HG03457 (cell line): ENCODE data around the gene H1-8.
"Not testable (repeated sequence)": the region's sequence is repeated elsewhere in the genome, so short reads cannot be mapped to it uniquely, and the experiment has no call there.

Source experiments
- ATAC-seq: cut with Tn5 transposase; IDR thresholded peaks from one replicate; pipeline ENCODE4 v1.9.1; 2021; ENCODE audit warnings: moderate number of reproducible peaks; ENCODE audit not compliant: unreplicated experiment

The H1-8 gene, protein sequence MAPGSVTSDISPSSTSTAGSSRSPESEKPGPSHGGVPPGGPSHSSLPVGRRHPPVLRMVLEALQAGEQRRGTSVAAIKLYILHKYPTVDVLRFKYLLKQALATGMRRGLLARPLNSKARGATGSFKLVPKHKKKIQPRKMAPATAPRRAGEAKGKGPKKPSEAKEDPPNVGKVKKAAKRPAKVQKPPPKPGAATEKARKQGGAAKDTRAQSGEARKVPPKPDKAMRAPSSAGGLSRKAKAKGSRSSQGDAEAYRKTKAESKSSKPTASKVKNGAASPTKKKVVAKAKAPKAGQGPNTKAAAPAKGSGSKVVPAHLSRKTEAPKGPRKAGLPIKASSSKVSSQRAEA

DNA sequence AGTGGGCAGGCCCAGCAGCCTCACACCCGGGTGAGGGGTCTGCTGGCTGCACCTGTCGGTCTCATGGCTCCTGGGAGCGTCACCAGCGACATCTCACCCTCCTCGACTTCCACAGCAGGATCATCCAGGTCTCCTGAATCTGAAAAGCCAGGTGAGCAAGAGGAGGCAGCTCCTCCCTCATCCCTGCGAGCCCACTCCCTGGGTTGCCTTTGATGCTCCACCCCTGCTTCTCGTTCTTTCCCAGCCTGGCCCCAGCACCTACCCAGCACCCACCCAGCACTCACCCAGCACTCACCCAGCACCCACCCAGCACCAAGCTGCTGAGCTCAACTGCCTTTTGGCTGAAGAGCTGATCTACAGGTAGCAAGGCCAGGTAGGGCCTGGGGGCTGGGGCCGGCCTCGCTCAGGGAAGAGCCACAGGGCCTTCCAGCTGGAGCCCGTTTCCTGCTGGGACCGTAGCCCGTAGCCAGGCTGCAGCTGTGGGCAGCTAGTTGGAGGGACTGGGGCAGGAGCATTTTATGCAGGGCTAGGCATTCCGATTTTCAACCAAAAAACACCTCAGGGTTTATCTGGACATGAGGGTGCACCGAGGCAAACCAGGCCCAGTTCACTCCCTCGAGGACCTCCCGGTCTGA, at the start of gene H1-8:
Gene H1-8 (plus strand): TSS at position 20 of the 635 bp plus-strand sequence. CDS start 44 bp downstream, at position 64.
- no peak for ATAC-seq

DNA sequence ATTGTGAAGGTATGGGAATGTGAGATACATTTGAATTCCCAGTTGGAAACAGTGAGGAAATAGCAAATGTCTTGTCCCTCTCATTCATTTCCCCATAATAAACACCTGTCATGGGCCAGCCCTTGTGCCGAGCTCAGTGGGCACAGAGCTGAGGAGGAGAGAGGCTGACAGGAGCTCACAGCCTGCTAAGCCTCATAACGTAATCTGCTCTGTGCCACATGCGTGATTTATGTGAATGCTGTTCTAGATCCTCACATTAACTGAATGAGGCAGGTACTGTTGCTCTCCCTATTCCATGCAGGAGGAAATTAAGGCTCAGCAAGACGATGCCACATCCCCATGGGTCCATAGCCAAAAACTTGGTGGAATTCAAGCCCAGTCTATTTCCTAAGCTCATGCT, 49.8 kb upstream of the H1-8 start:
- no peak for ATAC-seq

DNA sequence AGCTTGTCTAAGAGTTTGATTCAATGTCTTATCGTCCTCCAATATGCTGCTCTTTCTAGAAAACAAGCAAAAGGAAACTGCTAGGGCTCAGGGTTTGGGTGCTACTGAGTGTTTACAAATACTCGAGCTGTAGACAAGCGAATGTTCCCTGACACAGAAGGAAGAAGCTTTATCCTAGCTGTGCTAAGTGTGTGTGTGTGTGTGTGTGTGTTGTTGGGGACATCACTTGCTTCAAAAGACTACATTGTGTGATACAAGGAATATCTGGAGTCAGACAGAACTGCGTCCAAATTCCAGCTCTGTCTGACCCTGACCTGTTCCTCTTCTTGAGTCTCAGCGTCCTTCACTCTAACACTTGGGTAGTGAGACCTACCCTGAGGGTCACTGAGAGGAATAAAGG, 48.5 kb upstream of the H1-8 start:
- ATAC-seq: not testable (repeated sequence)

DNA sequence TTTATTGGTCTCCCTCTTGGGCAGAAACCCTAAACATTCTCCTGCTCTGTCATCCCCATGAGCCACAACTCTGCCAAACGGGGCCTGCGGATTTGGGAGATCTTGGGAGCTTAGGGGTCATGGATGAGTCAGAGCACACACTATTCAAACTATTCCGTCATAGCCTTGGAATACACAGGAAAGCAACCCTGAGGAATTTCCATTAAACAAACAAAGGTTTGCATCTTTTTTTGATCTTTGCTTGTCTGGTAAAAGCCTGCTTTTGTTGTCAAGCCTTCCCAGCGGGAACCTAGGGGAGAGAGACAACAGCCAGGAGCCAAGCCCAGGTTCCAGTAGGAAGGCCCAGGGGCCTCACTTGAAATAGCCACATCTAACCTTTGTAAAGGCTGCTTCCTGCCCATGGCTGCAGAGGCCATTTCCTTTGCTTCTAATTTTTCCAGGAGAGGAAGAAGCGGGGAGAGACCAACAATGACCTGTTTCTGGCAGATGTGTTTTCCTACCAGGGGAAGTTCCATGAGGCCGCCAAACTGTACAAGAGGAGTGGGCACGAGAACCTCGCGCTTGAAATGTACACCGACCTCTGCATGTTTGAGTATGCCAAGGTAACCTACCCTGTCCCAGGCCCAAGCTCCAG, 47.9 kb upstream of the H1-8 start:
- ATAC-seq: not testable (repeated sequence)

DNA sequence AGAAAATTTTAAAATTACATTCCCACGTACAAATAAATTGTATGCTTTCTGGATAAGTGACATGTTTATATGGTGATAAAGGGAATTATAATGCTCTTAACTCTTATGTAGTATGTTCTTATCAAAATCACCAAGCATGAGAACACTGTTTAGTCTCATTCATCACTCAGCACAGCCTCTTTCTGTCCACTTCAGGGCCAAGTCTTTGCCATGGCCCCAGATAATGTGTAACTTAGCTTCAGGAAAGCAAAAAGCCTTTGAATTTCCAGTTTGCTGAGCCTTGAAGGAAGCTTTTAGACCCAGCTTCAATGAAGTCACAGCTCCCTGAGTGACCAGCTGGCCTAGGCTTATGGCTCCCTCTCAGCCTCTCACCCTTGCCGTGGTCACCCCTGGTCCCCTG, 45.1 kb upstream of the H1-8 start:
- not testable (repeated sequence) for ATAC-seq

DNA sequence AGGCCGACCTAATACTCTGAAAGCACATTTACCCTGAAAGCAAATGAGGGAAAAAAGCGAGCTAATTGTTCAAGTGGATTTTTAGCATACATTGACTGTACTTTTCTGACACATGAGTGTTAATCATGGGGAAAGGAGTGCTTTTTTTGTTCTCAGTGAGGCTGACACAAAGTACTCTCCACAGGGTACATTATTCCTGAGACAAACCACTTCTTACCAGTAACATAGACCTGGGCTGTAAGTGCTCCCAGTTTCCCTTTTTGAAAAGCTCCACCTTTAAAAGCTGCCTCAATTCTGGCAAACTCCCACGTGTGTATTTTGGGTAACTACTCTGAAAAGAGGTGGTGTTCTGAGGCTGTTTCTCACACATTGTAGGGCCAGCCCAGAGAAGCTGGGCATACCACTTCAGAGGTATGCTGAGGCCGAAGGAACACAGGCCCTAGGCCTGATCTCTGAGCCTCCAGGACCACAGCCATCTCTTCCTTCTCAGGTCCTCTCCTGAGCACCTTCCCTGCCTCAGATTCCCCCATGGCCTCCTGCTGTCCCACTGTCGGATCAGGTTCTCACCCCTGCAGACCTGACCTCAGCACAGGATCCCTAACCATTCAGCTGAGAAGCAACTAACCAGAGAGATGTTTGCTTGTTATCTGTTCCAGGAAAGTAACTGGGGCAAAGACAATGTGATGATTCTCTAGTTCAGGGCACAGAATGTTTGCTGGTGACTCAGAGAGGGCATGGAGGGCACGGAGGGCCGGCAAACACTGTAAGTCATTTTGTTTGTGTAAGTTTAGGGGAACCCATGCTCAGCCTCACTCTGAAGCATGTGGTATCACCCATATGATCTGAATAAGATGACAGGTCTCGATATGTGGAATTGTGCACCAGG, 44.1 kb upstream of the H1-8 start:
- not testable (repeated sequence) for ATAC-seq

DNA sequence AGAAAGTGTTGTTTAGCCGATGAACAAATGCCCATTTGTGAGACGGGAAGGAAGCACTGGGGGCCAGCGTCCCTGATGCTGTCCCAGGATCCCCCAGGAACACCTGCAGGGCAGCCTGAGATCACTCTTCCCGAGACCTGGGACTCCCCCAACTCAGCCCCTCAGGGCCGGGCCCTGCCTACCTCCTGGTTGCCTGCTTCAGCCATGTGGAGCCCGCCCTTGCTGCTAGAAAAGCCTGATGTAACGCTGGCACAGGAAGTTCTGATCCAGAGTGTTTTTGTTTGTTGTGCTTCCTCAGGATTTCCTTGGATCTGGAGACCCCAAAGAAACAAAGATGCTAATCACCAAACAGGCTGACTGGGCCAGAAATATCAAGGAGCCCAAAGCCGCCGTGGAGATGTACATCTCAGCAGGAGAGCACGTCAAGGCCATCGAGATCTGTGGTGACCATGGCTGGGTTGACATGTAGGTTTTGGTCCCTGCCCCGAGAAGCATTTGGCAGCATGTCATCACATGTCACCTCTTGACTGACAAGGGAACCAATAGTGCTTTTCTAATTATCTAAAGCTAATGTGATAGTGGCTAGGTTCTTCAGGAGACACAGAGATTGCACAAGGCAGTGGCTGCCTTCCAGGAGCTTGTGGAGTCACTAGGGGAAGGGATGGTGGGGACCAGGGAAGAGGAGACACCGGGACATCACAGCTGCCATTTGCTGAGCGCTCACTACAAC, 43.2 kb upstream of the H1-8 start:
- ATAC-seq: not testable (repeated sequence)

DNA sequence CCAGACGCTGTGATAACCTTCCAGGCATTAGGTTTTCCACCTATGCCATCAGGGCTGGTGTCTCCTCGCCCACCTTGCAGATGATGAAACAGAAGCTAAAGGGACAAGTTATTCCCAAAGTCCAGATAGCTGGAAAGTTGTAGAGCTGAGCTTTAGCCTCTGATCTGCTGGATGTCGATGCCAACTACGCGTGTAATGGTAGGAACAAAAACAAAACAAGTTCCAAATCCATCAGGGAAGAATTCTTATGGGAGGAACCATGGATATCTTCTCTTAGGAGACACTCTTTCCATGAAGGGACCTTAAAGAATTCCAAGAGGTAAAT, 42.7 kb upstream of the H1-8 start:
- ATAC-seq: no peak

DNA sequence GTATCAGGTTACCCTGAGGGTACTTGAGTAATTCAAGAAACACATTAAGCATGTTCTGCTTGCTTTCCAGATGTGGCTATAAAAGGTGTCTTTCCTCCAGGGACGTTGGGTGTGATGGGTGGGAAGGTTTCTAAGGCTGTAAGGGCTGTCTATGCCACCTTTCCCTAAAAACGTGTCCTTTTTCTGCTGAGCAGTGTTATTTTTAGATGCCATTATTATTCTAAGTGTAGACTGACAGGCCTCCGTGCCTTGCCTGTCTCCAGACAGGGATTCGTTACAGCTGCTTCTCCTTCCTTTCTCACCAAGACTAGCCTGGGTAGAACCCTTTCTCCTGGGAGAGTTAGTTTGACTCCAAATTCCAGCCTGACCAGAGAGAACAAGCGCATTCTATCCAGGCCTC, 41.3 kb upstream of the H1-8 start:
- ATAC-seq: no peak

DNA sequence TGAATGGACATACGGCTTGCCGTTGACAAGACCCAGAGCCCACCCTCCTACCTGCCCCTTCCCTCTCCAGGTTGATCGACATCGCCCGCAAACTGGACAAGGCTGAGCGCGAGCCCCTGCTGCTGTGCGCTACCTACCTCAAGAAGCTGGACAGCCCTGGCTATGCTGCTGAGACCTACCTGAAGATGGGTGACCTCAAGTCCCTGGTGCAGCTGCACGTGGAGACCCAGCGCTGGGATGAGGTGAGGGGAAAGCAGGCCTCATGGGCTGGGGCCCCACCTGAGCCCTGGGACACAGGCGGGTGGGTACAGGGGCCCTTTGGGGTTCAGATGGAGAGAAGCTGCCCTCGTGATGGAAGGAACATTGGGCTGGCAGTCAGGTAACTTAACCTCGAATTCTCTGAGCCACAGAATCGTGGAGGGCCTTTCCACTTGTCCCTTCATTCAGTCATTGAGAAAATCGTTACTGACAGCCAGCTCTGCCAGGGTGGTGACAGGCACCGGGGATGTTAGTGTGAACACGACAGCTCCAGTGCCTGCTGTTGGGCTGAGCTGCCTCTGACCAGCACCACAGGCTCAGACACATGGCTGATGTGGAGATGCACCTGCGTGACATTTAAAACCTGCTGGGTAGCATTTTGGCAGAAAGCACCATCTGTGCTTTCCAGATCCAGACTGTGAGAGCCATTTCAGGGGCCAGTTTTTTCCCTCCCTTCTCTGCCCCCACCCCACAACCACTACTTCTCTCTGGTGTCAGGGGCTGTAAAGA, 40.1 kb upstream of the H1-8 start:
- no peak for ATAC-seq

DNA sequence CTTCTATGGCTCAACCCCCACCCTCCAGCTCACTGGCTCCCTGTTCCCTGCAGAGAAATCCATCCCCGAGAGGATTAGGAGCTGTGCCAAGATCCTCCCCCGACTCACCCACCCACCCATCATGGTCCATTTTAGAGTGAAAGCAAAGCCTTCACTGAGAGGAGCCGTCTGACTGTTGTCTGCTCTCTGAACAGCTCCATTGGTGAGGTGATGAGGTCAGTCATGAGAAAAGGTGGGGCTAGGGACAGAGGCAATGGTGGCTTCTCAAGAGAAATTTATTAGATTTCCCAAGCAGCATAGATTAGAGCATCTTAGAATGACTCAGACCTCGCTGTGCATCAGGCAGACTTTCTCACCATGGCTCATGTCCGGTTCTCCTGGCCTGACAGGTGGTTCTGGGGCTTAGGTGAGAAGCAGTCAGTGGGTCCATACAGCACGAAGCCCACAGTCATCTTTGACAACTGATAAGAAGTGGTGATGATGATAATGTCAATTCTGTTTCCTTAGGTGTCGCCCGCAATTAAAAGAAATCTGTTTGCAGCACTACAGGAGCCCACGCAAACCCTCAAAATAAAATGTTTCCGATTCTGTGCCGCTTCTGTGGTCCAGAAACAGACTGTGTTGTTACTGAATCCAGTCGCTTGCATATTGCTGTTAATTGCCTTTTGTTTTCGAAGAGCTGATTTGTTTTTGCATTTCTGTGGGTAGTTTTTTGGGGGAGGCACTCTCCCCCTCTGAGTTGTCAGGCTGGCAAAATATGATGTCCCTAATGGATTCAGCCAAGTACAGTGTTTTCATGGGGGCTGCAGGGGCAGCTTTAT, 39.3 kb upstream of the H1-8 start:
- ATAC-seq: no peak

DNA sequence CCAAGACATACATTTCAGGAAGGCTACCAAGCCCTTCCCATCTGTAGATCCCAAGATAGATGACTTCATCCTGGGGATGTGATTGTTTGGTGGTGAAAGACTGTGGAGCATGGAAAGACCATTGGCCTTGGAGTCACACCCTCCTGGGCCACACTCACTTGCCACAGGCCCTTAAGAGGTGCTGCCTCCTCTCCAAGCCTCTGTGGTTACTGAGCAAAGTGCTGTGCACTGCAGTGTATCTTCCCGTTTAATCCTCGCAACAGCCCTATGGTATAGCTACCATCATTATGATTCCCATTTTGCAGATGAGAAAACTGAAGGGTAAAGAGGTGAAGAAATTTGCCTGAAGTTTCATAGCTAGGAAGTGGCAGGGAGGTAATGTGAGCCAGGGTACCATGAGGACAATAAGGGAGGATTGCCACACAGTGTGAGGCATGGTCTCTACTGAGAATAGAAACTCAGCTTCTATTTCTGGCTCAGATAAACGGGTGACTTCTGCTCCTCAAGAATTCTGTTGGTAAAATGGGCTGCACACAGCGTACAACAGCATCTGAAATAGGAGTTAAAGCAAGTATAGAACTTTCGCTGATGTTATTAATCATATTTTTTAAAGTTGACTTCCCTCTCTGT, 38.4 kb upstream of the H1-8 start:
- no peak for ATAC-seq

DNA sequence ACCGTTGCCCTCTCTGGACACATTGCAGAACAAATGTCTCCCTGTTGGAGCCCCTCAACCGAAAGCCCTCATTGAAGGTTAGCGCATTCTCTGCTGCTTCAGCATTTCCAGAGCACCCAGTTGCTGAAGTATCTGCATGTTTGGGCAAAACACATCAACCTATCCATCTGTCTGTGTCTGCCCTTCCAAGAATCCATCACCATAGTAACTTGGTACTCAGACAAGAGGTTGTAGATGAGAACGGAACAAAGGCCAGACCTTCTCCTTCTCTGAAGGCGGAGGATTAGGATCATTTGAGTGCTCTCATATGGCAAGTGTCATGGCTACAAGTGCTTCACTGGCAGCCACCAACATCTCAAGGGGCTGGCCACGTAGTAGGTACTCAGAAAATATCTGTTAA, 37.6 kb upstream of the H1-8 start:
- no peak for ATAC-seq

DNA sequence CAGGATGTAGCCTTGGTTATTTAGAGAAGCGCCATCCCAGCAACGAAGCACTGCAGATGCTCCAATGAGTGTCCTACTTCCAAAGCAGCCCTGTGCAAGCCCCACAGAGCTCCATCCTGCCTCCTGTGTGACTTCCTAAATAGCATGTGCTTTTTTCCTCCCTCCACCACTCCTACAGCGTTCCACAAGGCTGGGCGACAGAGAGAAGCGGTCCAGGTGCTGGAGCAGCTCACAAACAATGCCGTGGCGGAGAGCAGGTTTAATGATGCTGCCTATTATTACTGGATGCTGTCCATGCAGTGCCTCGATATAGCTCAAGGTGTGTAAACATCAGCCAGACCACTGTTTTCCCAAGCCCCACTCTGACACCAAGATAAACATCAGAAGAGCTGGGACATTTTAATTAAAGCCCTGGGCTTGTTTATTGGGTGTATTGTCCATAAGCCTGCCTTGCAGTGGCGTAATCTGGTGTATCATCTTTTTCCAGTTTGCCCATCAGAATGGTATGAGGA, 36.7 kb upstream of the H1-8 start:
- no peak for ATAC-seq

DNA sequence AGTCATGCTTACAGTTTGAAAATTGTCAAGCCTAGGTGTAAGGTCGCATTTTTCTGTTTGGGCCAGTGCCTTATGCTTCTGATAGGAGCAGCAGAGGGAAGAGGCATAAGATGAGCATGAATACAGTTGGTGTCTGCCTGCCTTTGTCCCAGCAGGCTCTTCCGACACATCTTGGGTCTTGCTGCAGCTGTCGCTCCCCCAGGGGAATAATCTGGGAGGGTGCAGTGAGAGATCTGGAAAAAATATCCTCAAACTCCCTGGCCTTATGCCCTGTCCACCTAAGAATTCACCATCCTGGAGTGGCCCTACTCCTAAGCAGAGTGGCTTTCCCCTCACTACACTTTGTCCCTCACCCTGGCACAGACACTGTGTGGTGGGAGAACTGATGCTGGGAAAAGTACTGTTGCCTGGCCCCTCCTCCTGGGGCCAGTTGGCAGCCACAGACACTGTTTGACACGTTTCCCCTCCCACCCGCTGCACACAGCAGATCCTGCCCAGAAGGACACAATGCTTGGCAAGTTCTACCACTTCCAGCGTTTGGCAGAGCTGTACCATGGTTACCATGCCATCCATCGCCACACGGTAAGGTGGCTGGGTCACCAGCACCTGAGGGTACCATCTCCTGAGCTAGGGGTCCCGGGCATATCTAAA, 35.7 kb upstream of the H1-8 start:
- no peak for ATAC-seq

DNA sequence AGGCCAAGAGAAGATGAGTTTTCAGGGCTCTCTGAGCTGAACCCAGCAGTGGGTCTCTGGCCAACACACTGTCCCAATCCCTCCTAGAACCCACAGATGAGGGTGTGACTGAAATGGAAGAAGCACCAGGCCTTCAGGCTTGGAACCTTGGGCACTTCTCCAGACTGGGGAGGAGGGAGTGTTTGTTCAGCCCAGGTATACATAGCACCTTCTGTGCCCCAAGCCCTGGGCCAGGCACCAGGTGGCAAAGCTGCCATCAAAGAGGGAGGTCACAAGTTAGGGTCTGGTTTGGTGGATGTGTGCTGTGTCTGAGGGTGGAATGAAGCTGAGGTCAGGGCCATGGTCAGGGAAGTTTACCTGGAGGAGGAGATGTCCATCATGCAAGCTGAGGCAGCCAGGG, 30.4 kb upstream of the H1-8 start:
- ATAC-seq: no peak

DNA sequence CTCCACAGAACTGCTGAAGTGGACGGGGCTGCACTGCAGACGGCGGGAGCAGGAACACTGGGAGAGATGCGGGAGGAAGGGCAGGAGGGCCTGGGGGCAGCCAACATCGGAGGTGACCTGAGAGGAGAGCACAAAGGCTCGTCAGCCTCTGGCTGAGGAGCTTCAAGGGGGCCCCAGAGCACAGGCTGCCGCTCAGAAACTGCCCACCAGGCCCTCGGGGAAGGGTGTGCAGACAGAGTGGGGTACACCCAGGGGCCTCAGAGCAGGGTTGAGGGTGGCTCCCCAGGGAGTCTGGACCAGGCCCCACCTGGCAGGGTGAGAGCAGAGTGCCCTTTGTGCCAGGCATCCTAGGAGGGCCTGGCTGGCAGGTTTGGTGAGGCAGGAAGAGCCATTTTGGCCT, 29.3 kb upstream of the H1-8 start:
- ATAC-seq: no peak

DNA sequence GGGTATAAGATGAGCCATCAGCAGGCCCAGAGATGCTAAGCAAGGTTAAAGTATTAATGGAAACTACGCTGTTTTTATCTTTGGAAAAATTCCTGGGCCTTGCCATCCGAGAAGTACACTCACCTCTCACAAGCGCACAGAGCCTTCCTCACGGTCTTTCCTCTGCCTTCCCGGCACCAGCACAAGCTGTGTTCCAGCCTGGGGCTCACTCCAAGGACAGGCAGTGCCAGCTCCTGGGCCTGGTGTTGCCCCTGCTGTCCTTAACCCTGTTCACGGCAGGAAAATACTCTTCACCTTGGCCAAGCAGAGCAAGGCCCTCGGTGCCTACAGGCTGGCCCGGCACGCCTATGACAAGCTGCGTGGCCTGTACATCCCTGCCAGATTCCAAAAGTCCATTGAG, 28.9 kb upstream of the H1-8 start:
- ATAC-seq: no peak
